Nucleus accumbens (tissue), 56 donors: ENCODE measurements around the gene AGFG1.

Source experiments
- DNase-seq, 56 donors: peaks; one replicate each; lab custom pipeline; 2025; lab: John Stamatoyannopoulos, UW

AGFG1 gene

GRCh38 chr2:227460833-227461232 lies 11.1 kb upstream of the AGFG1 start:
- no peak for DNase-seq

GRCh38 chr2:227461811-227462461 lies 10.0 kb upstream of the AGFG1 start:
- DNase-seq: no peak

- no peak for DNase-seq
Observed at GRCh38 chr2:227462462-227462951, 9.4 kb upstream of the AGFG1 start.

DNA sequence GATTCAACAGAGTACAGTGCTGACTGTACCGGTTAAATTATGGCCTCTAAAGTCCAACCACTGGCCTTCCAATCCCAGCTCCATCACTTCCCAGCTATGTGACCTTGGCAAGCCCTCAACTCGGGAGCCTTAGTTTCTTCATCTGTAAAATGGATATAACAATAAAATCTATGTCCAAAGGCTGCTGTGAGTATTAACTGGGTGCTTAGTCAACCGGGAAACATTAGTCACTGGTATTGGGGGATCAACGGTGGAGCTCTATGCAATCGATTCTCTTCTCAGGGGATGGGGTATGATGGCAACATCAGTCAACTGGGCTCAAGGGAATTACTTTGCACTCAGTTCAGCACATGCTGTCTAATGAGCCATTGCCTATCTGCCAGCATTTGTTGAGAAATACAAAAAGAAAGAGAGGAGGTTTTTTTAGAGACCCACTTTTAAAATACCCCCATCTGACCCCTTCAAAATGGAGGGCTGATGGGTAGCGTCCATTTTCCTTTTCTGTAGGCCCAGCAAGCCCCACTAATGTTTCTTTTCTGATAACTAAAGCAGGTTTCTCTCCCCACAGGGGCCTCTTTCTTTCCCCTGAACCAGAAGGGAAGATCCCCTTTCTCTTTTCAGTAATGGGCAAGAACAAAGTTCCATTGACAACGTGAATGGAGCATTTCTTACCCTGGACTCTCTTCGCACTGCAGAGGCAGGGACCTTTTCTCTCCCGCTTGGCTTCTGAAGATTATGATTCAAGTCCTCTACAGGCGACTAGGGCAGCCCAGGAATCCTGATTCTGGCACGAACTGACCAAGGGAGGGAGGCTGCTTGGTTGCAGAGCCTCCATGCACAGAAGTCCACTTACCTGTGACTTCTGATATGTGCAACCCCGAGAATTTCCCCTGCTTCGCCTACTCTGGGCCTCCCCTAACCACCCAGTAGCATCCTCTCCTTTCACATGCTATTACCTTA lies 8.7 kb upstream of the AGFG1 start:
- DNase-seq: peak in 1 of 56 donors; percentile 6

DNA sequence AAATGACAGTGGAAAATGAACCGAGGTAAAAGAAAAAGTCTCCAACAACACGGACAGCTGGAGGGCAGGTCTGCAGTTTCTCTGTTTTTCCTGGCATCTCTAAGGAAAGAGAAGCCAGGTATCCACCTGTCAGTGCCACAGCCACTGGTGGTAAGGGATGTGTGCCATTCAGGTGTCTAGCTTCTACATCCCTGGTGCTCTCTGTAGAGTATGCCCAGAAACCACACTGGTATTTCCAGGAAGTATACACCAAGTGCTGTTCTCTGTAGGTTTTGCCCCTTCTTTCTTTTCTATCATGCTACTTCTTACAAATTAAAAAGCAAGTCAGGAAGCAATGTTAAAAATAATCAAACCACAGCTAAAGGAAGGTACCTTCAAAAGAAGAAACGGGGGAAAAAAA lies 7.6 kb upstream of the AGFG1 start:
- no peak for DNase-seq

DNA sequence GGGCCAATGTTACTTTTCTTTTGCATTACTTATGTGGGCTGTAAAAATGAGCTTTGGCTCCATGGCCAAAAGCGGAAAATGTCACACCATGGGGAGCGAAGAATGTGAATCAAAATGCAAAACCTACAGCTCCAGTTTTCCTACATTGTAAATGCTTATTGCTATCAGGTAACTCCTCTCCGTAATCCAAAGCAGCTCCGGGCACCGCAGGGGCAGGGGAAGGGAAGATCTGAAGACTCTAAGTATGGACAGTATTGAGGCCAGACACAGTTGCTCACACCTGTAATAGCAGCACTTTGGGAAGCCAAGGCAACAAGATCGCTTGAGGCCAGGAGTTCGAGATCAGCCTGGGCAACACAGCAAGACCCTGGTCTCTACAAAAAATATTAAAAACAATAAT lies 7.1 kb upstream of the AGFG1 start:
- DNase-seq: no peak

GRCh38 chr2:227466887-227467600 lies 4.9 kb upstream of the AGFG1 start:
- DNase-seq: no peak

GRCh38 chr2:227471412-227471811 lies 544 bp upstream of the AGFG1 start:
- DNase-seq: no peak

- peak in 30 of 56 donors; percentile 7 to 75 (median 39) for DNase-seq
Observed at GRCh38 chr2:227472265-227473121, 537 bp downstream of the AGFG1 start.

DNA sequence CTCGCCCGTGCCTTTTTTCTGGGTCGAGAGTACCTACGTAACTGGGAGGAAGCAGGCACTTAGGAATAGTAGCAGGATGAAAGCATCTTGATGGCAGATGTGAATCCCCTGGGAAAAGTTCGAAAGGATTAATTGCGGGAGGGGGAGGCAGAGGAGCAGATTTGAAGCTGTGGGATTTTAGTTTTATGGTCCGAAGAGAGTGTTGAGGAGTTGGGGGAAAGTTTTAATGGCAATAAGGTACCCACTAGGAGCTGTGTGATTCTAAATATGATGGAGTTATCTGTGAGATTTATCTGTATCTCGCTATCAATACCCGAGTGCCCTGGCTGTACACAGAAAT lies 1.1 kb downstream of the AGFG1 start:
- DNase-seq: no peak

DNA sequence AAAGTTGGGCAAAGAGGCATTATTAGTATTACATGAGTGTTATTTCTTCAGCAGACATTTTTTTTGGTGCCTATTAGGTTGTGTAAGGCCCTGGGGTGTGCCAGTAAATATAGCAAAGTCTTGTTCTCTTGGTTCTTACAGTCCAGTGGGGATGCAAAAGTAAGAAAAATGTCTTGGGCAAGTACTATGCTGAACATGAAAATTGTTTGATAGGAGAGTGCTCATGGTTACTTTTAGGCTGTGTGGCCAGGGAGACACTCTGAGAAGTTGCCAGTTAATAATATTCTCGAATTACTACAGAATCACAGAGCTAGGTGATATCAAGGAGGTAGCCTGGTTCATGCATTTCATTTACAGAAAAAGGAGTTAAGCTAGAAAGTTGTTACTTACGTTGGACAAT lies 1.9 kb downstream of the AGFG1 start:
- no peak for DNase-seq

DNA sequence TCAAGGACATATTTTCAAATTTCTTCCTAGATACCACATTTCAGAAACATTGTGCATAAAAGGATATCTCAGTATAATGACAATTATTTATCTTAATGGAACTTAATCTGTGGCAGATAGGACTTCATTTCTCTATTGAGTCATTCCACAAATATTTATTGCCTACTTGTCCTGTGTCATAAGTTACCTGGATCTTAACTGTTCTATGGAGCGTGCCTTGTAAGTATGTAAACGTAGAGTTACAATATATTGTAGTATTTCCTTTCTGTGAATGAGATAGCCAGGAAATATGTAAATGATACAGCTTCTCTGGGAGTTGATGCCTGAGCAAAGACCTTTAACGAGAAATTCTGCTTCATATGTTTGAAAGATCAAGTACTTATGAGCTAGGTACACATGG lies 2.5 kb downstream of the AGFG1 start:
- no peak for DNase-seq

DNA sequence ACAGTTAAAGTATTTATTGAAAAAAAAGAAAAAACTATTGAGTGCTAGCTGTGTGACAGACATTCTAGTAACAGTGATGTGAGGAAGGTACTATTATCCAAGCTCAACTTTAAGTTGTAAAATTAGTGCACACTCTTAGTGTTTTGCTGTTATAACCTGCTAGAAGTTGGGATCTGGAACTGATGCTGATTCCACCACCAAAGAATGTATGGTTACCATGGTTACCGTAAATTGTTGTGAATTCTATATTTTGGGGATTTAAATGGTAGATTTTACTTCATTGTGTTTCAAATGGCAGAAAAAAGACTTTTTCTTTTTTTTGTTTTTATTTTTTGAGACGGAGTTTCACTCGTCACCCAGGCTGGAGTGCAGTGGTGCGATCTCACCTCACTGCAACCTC lies 5.3 kb downstream of the AGFG1 start:
- no peak for DNase-seq

DNA sequence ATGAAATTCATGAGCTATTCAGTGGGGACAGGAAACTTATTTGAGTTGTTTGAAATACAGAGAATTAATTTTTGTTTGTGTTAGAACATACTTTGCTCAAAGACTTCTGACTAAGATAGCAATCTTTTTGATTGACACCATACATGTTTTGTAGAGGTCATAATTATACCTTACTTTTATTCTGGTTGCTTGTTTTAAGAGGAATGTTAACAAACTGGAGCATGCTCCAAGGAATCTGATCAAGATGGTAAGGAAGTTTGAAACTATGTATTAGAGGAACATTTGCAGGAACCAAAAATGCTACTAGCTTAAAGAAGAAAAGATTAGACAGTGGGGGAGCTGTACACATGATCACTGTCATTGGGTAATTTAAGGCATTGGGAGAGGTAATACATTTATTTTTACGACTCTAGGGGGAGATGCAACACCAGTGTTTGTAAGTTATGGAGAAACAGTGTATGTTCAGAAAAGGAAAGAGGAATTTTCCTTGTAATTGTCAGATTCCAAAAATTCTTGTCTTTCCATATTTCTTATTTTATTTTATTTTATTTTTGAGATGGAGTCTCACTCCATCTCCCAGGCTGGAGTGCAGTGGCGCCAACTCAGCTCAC lies 8.0 kb downstream of the AGFG1 start:
- no peak for DNase-seq

DNA sequence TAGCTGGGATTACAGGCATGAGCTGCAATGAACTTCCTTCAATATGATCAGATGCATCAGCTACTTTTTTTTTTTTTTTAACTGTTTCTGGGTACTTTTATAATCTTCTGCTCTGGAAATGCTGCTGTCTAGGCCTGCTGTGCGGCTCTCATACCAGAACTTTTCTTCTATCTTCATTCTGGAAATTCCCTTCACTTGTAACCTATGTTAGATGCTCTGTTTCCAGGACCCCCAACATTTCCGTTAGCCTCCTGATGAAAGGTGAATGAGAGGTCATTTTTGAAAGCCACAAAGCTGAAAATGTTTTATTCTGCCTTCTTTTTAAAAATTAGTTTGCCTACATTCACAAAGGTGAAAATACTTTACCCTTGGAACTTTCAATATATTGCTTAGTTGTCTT lies 8.6 kb downstream of the AGFG1 start:
- DNase-seq: no peak

- DNase-seq: no peak
Observed at GRCh38 chr2:227482638-227483340, 10.8 kb downstream of the AGFG1 start.

DNA sequence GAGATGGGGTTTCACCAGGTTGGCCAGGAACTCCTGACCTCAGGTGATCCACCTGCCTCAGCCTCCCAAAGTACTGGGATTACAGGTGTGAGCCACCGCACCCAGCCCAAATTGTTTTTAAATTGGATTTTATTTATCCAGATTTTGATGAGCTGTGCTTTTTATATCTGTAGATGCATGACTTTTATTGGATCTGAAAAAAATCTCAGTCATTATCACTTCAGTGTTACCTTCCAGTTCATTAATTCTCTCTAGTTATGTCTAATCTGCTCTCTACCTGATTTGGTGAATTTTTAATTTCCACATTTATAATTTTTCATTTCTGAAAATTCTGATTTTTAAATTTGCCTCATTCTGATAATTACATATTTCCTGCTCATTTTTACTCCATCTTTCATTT lies 13.5 kb downstream of the AGFG1 start:
- no peak for DNase-seq

DNA sequence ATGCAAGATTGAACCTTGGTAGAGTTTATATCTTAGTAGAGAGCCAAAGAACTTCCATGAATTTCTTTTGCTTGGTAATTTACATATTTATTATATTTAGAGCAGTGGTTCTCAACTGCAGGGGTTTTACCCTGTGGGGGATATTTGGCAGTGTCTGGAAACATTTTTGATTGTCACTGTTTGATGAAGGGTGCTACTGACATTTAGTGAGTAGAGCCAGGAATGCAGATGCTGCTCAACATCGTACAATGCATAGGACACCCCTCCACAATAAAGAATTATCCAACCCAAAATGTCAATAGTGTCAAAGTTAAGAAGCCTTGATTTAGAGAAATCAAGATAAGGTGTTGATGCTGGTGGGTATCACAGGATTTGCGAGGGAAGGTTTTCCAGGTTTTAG lies 14.7 kb downstream of the AGFG1 start:
- no peak for DNase-seq

DNA sequence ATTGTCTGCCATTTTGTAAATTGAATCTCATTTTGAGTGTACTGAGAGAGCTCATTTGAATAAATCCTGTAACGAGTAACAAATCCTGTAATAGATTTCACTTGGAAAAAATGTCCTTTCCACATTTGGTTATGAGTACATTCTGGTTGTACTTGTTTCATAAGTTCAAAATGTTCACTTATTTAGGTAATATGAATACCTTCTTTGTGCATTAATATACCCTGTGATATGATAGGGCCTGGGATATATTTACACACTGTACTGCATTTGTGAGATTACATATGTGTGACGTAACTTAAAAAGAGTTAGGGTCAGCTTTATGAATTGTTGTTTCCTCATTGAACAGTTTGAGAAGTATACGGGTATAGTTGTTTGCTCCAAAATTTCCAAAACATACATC lies 16.1 kb downstream of the AGFG1 start:
- no peak for DNase-seq
